ENCODE results near the gene COCH. TPM values are rescaled to one million over a fixed set of nuclear protein-coding genes. Genes with fewer than 3 reads are reported as not detected.
"Not testable (repeated sequence)": the region's sequence is repeated elsewhere in the genome, so short reads cannot be mapped to it uniquely, and the experiment has no call there.

Gene COCH
- total RNA-seq, 1 donor from 2014 or later = 1.3 TPM

- Mint-ChIP-seq H3K27me3 (ENCODE audit: insufficient read depth) (peaks cover 2% of the 10 kb centered on the region), H3K9me3 (no peaks in the 10 kb centered on the region), H3K36me3 (ENCODE audit: low read depth) (no peaks in the 10 kb centered on the region), H3K27ac (no peak overlapping the region), H3K4me1 (ENCODE audit: low read depth) (no peaks in the 10 kb centered on the region), H3K4me3 (no peak overlapping the region)
- intact Hi-C loops (cut with micrococcal nuclease) = no loop called here
- no peak for DNase-seq (ENCODE audit: low spot score)
Measured at GRCh38 chr14:30884901-30885300, 10.5 kb downstream of the COCH start.

- Mint-ChIP-seq H3K27me3 (ENCODE audit: insufficient read depth) (peaks cover 2% of the 10 kb centered on the region), H3K36me3 (ENCODE audit: low read depth) (no peaks in the 10 kb centered on the region), H3K27ac (no peak overlapping the region), H3K4me1 (ENCODE audit: low read depth) (no peaks in the 10 kb centered on the region), H3K9me3 (no peaks in the 10 kb centered on the region), H3K4me3 (no peak overlapping the region)
- no peak for DNase-seq (ENCODE audit: low spot score)
- intact Hi-C loops (cut with micrococcal nuclease) = no loop called here
Measured at GRCh38 chr14:30885840-30886740, 11.7 kb downstream of the COCH start.

GRCh38 chr14:30888480-30889243 lies 14.3 kb downstream of the COCH start:
- Mint-ChIP-seq H3K27me3 (ENCODE audit: insufficient read depth) (no peaks in the 10 kb centered on the region), H3K4me1 (ENCODE audit: low read depth) (no peaks in the 10 kb centered on the region), H3K36me3 (ENCODE audit: low read depth) (peaks cover 2% of the 10 kb centered on the region), H3K4me3 (no peak overlapping the region), H3K27ac (no peak overlapping the region), H3K9me3 (no peaks in the 10 kb centered on the region)
- DNase-seq (ENCODE audit: low spot score) = no peak
- intact Hi-C loops (cut with micrococcal nuclease) = no loop called here

DNA sequence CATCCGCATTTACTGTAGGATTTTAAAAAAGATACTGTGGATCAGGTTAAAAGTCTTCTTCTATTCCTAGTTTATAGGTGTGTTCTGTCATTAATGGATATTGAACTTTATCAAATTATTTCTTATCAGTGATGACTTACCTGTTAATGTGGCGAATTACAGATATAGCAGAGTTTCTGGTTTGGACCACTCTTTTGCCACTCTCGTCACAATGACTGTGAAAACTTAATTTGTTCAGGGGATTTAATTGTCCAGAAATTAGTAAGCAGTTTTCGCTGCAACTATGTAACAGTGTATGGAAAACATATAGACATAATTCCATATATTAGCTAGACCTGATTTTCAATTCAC lies 14.9 kb downstream of the COCH start:
- H3K9me3 Mint-ChIP-seq = no peaks in the 10 kb centered on the region
- no peak overlapping the region for H3K27ac Mint-ChIP-seq
- H3K4me1 Mint-ChIP-seq (ENCODE audit: low read depth) = no peaks in the 10 kb centered on the region
- no peak for DNase-seq (ENCODE audit: low spot score)
- H3K27me3 Mint-ChIP-seq (ENCODE audit: insufficient read depth) = no peaks in the 10 kb centered on the region
- peaks cover 2% of the 10 kb centered on the region for H3K36me3 Mint-ChIP-seq (ENCODE audit: low read depth)
- intact Hi-C loops (cut with micrococcal nuclease) = no loop called here
- no peak overlapping the region for H3K4me3 Mint-ChIP-seq

- peaks cover 23% of the 10 kb centered on the region for H3K36me3 Mint-ChIP-seq (ENCODE audit: low read depth)
- intact Hi-C loops (cut with micrococcal nuclease) = no loop called here
- no peak overlapping the region for H3K27ac Mint-ChIP-seq
Measured at GRCh38 chr14:30893819-30894218, 19.5 kb downstream of the COCH start.

DNA sequence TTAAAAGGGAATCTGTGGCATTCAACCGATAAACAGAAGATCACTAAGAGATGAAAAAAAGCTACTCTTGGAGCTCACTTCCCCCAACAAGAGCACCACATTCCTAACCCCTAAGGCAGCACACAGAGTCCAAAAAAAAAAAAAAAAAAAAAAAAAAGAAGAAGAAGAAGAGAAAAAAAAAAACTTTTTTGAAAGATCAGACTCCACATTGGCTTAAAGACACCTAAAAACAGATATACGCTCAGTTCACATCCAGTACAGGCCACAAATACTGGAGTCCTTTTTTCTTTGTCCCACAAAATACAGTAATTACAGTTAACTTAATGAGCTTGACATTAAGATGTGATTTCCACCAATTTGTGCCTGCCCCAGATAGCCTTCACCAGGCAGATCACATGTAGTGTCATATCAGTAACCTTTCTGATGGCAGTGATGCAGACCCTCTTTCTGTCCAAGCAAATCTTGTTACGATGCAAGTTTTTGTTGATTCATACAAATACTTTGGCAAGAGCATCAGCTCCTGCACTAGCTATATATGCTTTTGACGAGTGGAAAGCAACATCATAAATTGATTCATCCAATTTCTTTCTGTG lies 20.7 kb downstream of the COCH start:
- H3K27ac Mint-ChIP-seq = no peak overlapping the region
- intact Hi-C loops (cut with micrococcal nuclease) = no loop called here
- H3K27me3 Mint-ChIP-seq (ENCODE audit: insufficient read depth) = no peaks in the 10 kb centered on the region
- no peak for DNase-seq (ENCODE audit: low spot score)
- peaks cover 31% of the 10 kb centered on the region for H3K36me3 Mint-ChIP-seq (ENCODE audit: low read depth)
- no peaks in the 10 kb centered on the region for H3K9me3 Mint-ChIP-seq
- no peak overlapping the region for H3K4me3 Mint-ChIP-seq
- H3K4me1 Mint-ChIP-seq (ENCODE audit: low read depth) = no peaks in the 10 kb centered on the region

More at GRCh38 chr14:30893819-30894218, 19.5 kb downstream of the COCH start:
- H3K4me1 Mint-ChIP-seq (ENCODE audit: low read depth) = no peaks in the 10 kb centered on the region
- no peak for DNase-seq (ENCODE audit: low spot score)
- no peaks in the 10 kb centered on the region for H3K27me3 Mint-ChIP-seq (ENCODE audit: insufficient read depth)
- H3K9me3 Mint-ChIP-seq = no peaks in the 10 kb centered on the region
- H3K4me3 Mint-ChIP-seq = no peak overlapping the region

GRCh38 chr14:30896435-30896834 lies 22.1 kb downstream of the COCH start:
- Mint-ChIP-seq H3K36me3 (ENCODE audit: low read depth) (peaks cover 33% of the 10 kb centered on the region), H3K27me3 (ENCODE audit: insufficient read depth) (no peaks in the 10 kb centered on the region), H3K4me3 (no peak overlapping the region), H3K4me1 (ENCODE audit: low read depth) (no peaks in the 10 kb centered on the region), H3K9me3 (no peaks in the 10 kb centered on the region), H3K27ac (no peak overlapping the region)
- DNase-seq (ENCODE audit: low spot score) = no peak
- intact Hi-C loops (cut with micrococcal nuclease) = no loop called here

DNA sequence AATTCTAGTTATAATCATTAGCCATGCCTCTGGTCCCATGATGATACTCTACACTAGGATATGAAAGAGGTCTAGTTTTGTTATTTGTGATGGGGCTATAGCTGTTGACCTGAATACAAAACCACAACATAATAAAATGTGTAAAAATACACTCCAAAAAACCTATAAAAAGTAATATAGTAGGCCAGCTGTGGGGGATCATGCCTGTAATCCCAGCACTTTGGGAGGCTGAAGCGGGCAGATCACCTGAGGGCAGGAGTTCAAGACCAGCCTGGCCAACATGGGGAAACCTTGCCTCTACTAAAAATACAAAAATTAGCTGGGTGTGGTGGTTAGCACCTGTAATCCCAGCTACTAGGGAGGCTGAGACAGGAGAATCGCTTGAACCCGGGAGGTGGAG lies 22.8 kb downstream of the COCH start:
- intact Hi-C loops (cut with micrococcal nuclease); H3K9me3 Mint-ChIP-seq; H3K27me3 Mint-ChIP-seq (ENCODE audit: insufficient read depth); DNase-seq (ENCODE audit: low spot score); H3K27ac Mint-ChIP-seq; H3K4me3 Mint-ChIP-seq; H3K4me1 Mint-ChIP-seq (ENCODE audit: low read depth): not testable (repeated sequence)
- H3K36me3 Mint-ChIP-seq (ENCODE audit: low read depth) = peaks cover 36% of the 10 kb centered on the region

- DNase-seq (ENCODE audit: low spot score) = no peak
- Mint-ChIP-seq H3K36me3 (ENCODE audit: low read depth) (peaks cover 27% of the 10 kb centered on the region), H3K4me1 (ENCODE audit: low read depth) (no peaks in the 10 kb centered on the region), H3K4me3 (no peak overlapping the region), H3K9me3 (no peaks in the 10 kb centered on the region), H3K27me3 (ENCODE audit: insufficient read depth) (no peaks in the 10 kb centered on the region), H3K27ac (no peak overlapping the region)
- intact Hi-C loops (cut with micrococcal nuclease) = no loop called here
Measured at GRCh38 chr14:30903285-30904124, 29.1 kb downstream of the COCH start.

- no peak overlapping the region for H3K27ac Mint-ChIP-seq
- DNase-seq (ENCODE audit: low spot score) = no peak
- intact Hi-C loops (cut with micrococcal nuclease) = loop anchor here (1.0 kb wide), 2 partner anchors 251 to 348 kb away; partner anchors contain the start of gene G2E3
Measured at GRCh38 chr14:30906752-30907658, 32.6 kb downstream of the COCH start.

DNA sequence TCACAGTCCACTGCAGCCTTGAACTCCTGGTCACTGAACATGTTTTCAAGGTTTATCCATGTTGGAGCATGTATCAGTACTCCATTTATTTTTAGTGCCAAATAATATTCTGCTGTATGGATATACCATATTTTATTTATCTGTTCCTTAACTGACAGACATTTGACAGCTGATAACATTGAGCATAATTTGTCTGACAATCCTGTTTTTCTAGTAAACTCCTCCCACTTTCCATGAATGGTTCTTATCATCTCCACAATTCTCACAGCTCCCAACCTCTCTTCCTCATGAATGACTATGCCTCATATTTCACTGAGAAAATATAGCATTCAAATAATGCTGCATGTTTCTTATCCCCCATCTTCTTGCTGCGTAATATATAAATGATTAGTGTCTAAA lies 33.3 kb downstream of the COCH start:
- Mint-ChIP-seq H3K27ac (no peak overlapping the region), H3K36me3 (ENCODE audit: low read depth) (peaks cover 16% of the 10 kb centered on the region), H3K4me3 (no peak overlapping the region), H3K4me1 (ENCODE audit: low read depth) (no peaks in the 10 kb centered on the region), H3K27me3 (ENCODE audit: insufficient read depth) (no peaks in the 10 kb centered on the region), H3K9me3 (no peaks in the 10 kb centered on the region)
- DNase-seq (ENCODE audit: low spot score) = no peak
- intact Hi-C loops (cut with micrococcal nuclease) = no loop called here

More at GRCh38 chr14:30906752-30907658, 32.6 kb downstream of the COCH start:
- Mint-ChIP-seq H3K36me3 (ENCODE audit: low read depth) (peaks cover 16% of the 10 kb centered on the region), H3K9me3 (no peaks in the 10 kb centered on the region), H3K4me3 (no peak overlapping the region), H3K4me1 (ENCODE audit: low read depth) (no peaks in the 10 kb centered on the region), H3K27me3 (ENCODE audit: insufficient read depth) (no peaks in the 10 kb centered on the region)

GRCh38 chr14:30908826-30909225 lies 34.5 kb downstream of the COCH start:
- H3K9me3 Mint-ChIP-seq = no peaks in the 10 kb centered on the region
- no peak overlapping the region for H3K4me3 Mint-ChIP-seq
- no peaks in the 10 kb centered on the region for H3K27me3 Mint-ChIP-seq (ENCODE audit: insufficient read depth)
- no peak overlapping the region for H3K27ac Mint-ChIP-seq
- no peak for DNase-seq (ENCODE audit: low spot score)
- intact Hi-C loops (cut with micrococcal nuclease) = no loop called here
- no peaks in the 10 kb centered on the region for H3K4me1 Mint-ChIP-seq (ENCODE audit: low read depth)
- H3K36me3 Mint-ChIP-seq (ENCODE audit: low read depth) = peaks cover 16% of the 10 kb centered on the region
